Erythroblast (primary cell): ENCODE results near the gene ZCCHC9.
"Not testable (repeated sequence)": the region's sequence is repeated elsewhere in the genome, so short reads cannot be mapped to it uniquely, and the experiment has no call there.

Experiments used
- DNase-seq, 2 experiments: peaks; one replicate each; lab custom pipeline; 2025; lab: John Stamatoyannopoulos, UW
- GATA1 ChIP-seq: IDR thresholded peaks from 2 replicates; pipeline ENCODE4 v1.6.1; 2011; ENCODE audit warnings: low read depth, mild to moderate bottlenecking, control low read depth, low read length, moderate library complexity
- POLR2A ChIP-seq: IDR thresholded peaks from 2 replicates; pipeline ENCODE4 v1.6.1; 2011; ENCODE audit warnings: mild to moderate bottlenecking, low read length

Gene ZCCHC9

GRCh38 chr5:81301271-81302015 is at the start of gene ZCCHC9:
TSS of gene ZCCHC9 (plus strand) at chr5:81301587. CDS start at chr5:81304758, 3,171 bp downstream.
- DNase-seq: peak; percentile 97
- no peak for TF ChIP-seq GATA1
- peak; percentile 97 for TF ChIP-seq POLR2A

- DNase-seq: no peak
- TF ChIP-seq POLR2A (no peak), GATA1 (no peak)
These were observed 49.5 kb upstream of the ZCCHC9 start for GRCh38 chr5:81251922-81252321.

- TF ChIP-seq GATA1 (no peak), POLR2A (no peak)
- no peak for DNase-seq
These were observed 48.5 kb upstream of the ZCCHC9 start for GRCh38 chr5:81252904-81253303.

- no peak for TF ChIP-seq POLR2A
- TF ChIP-seq GATA1: no peak
- no peak for DNase-seq
These were observed 47.5 kb upstream of the ZCCHC9 start for GRCh38 chr5:81253875-81254274.

- no peak for TF ChIP-seq POLR2A
- TF ChIP-seq GATA1: no peak
- no peak for DNase-seq
These were observed 46.4 kb upstream of the ZCCHC9 start for GRCh38 chr5:81254886-81255559.

GRCh38 chr5:81256766-81257165 is 44.6 kb upstream of the ZCCHC9 start:
- DNase-seq: no peak

GRCh38 chr5:81262796-81263195 is 38.6 kb upstream of the ZCCHC9 start:
- DNase-seq: not testable (repeated sequence)

More at GRCh38 chr5:81256766-81257165, 44.6 kb upstream of the ZCCHC9 start:
- TF ChIP-seq POLR2A (no peak), GATA1 (no peak)

GRCh38 chr5:81265101-81265500 is 36.3 kb upstream of the ZCCHC9 start:
- TF ChIP-seq GATA1 (no peak), POLR2A (no peak)
- no peak for DNase-seq

GRCh38 chr5:81268521-81269196 is 32.7 kb upstream of the ZCCHC9 start:
- no peak for TF ChIP-seq GATA1
- TF ChIP-seq POLR2A: no peak
- DNase-seq: no peak

GRCh38 chr5:81269751-81270393 is 31.5 kb upstream of the ZCCHC9 start:
- TF ChIP-seq POLR2A (no peak), GATA1 (no peak)
- no peak for DNase-seq

GRCh38 chr5:81270394-81271027 is 30.9 kb upstream of the ZCCHC9 start:
- not testable (repeated sequence) for DNase-seq

- DNase-seq: no peak
- TF ChIP-seq GATA1: no peak
- TF ChIP-seq POLR2A: no peak
These were observed 17.4 kb upstream of the ZCCHC9 start for GRCh38 chr5:81283976-81284375.

GRCh38 chr5:81286059-81286617 is 15.2 kb upstream of the ZCCHC9 start:
- TF ChIP-seq GATA1 (no peak), POLR2A (no peak)
- DNase-seq: no peak
